Neural crest cell (in vitro differentiated cells): ENCODE results near the gene ANKLE2. TPM values are rescaled to one million over a fixed set of nuclear protein-coding genes. Genes with fewer than 3 reads are reported as not detected.

Source experiments
- DNase-seq: peaks from one replicate; pipeline ENCODE4 v3.0.0; 2021; ENCODE audit warnings: low read depth, mixed read lengths, low spot score
- H3K27ac Mint-ChIP-seq: one replicate; pipeline ENCODE4 v1.8.0; 2021; ENCODE audit warnings: mild to moderate bottlenecking, mixed read lengths; ENCODE audit not compliant: unreplicated experiment
- H3K27me3 Mint-ChIP-seq: 2 replicates; pipeline ENCODE4 v1.8.0; 2021; ENCODE audit warnings: low read depth, mild to moderate bottlenecking, mixed read lengths
- H3K36me3 Mint-ChIP-seq: 2 replicates; pipeline ENCODE4 v1.8.0; 2021; ENCODE audit warnings: low read depth, mild to moderate bottlenecking, mixed read lengths
- H3K4me1 Mint-ChIP-seq: 2 replicates; pipeline ENCODE4 v1.8.0; 2021; ENCODE audit warnings: mixed read lengths
- H3K4me3 Mint-ChIP-seq: one replicate; pipeline ENCODE4 v1.8.0; 2021; ENCODE audit warnings: mild to moderate bottlenecking, mixed read lengths
- H3K9me3 Mint-ChIP-seq: 2 replicates; pipeline ENCODE4 v1.8.0; 2021; ENCODE audit warnings: mixed read lengths
- CTCF ChIP-seq: fragments of 200-600 bp; sonication (generic); conservative IDR thresholded peaks from 2 replicates; pipeline ENCODE4 v1.5.0; 2021; ENCODE audit warnings: antibody characterized with exemption, mild to moderate bottlenecking
- total RNA-seq: library from RNA; stranded (reverse); gene quantifications from 2 replicates; pipeline ENCODE4 v1.2.1, GENCODE V29; 2021

The ANKLE2 gene
- total RNA-seq, 1 donor from 2014 or later, result 100 TPM

- no peaks in the 10 kb centered on the region for H3K4me1 Mint-ChIP-seq
These were observed 21.0 kb downstream of the ANKLE2 start for GRCh38 chr12:132740652-132741051.

GRCh38 chr12:132740313-132740646, 21.4 kb downstream of the ANKLE2 start:
- H3K27ac Mint-ChIP-seq, result no peak overlapping the region
- no peaks in the 10 kb centered on the region for H3K4me1 Mint-ChIP-seq
- no peak overlapping the region for H3K4me3 Mint-ChIP-seq
- peaks cover 4% of the 10 kb centered on the region for H3K9me3 Mint-ChIP-seq
- no peak for DNase-seq
- no peaks in the 10 kb centered on the region for H3K27me3 Mint-ChIP-seq
- TF ChIP-seq CTCF, result no peak
- H3K36me3 Mint-ChIP-seq, result peaks cover 36% of the 10 kb centered on the region

More at GRCh38 chr12:132740652-132741051, 21.0 kb downstream of the ANKLE2 start:
- H3K27me3 Mint-ChIP-seq, result no peaks in the 10 kb centered on the region
- no peak overlapping the region for H3K27ac Mint-ChIP-seq
- H3K9me3 Mint-ChIP-seq, result peaks cover 4% of the 10 kb centered on the region
- DNase-seq, result no peak
- H3K4me3 Mint-ChIP-seq, result no peak overlapping the region
- H3K36me3 Mint-ChIP-seq, result peaks cover 36% of the 10 kb centered on the region
- no peak for TF ChIP-seq CTCF

- Mint-ChIP-seq H3K27ac (no peak overlapping the region), H3K27me3 (no peaks in the 10 kb centered on the region), H3K36me3 (peaks cover 33% of the 10 kb centered on the region), H3K4me1 (no peaks in the 10 kb centered on the region), H3K4me3 (no peak overlapping the region), H3K9me3 (peaks cover 4% of the 10 kb centered on the region)
- no peak for TF ChIP-seq CTCF
- no peak for DNase-seq
These were observed 21.9 kb downstream of the ANKLE2 start for GRCh38 chr12:132739600-132740312.

GRCh38 chr12:132736913-132737312, 24.7 kb downstream of the ANKLE2 start:
- TF ChIP-seq CTCF, result no peak
- Mint-ChIP-seq H3K4me1 (no peaks in the 10 kb centered on the region), H3K36me3 (peaks cover 28% of the 10 kb centered on the region), H3K9me3 (no peaks in the 10 kb centered on the region), H3K27me3 (no peaks in the 10 kb centered on the region), H3K4me3 (no peak overlapping the region), H3K27ac (peak overlapping the region; percentile 88)
- no peak for DNase-seq

GRCh38 chr12:132736378-132736777, 25.3 kb downstream of the ANKLE2 start:
- Mint-ChIP-seq H3K27ac (no peak overlapping the region), H3K27me3 (no peaks in the 10 kb centered on the region), H3K36me3 (peaks cover 32% of the 10 kb centered on the region), H3K4me1 (no peaks in the 10 kb centered on the region), H3K9me3 (no peaks in the 10 kb centered on the region), H3K4me3 (no peak overlapping the region)
- TF ChIP-seq CTCF, result no peak
- DNase-seq, result no peak
